Astrocyte (in vitro differentiated cells and primary cell): ENCODE results near the gene IL1RAPL2. TPM values are rescaled to one million over a fixed set of nuclear protein-coding genes. Genes with fewer than 3 reads are reported as not detected.
A peak's percentile ranks its signal among the peaks of the same experiment; 100 is the strongest.

ENCODE experiments used
- DNase-seq: peaks from one replicate; pipeline ENCODE4 v3.0.0-alpha.2; 2010; ENCODE audit warnings: low read depth
- FAIRE-seq: peaks from 2 replicates; lab custom pipeline; 2011; peaks lifted over from hg19 to GRCh38; lab: Jason Lieb, UNC
- H2AFZ ChIP-seq: 2 replicates; pipeline ENCODE4 v1.6.0; 2012; ENCODE audit warnings: low read depth, low read length, inconsistent platforms
- H3K27ac ChIP-seq: 2 replicates; pipeline ENCODE4 v1.5.1; 2011; ENCODE audit warnings: low read depth, low read length, inconsistent platforms
- H3K27me3 ChIP-seq: 2 replicates; pipeline ENCODE4 v1.6.0; 2011; ENCODE audit warnings: low read length, inconsistent platforms; ENCODE audit not compliant: insufficient read depth
- H3K36me3 ChIP-seq: 2 replicates; pipeline ENCODE4 v1.5.1; 2011; ENCODE audit warnings: low read length, inconsistent platforms; ENCODE audit not compliant: insufficient read depth
- H3K4me1 ChIP-seq: 2 replicates; pipeline ENCODE4 v1.5.1; 2011; ENCODE audit warnings: low read length, inconsistent platforms; ENCODE audit not compliant: insufficient read depth
- H3K4me2 ChIP-seq: 2 replicates; pipeline ENCODE4 v1.6.0; 2012; ENCODE audit warnings: low read length, inconsistent platforms
- H3K4me3 ChIP-seq: 2 replicates; pipeline ENCODE4 v1.5.1; 2011; ENCODE audit warnings: low read depth, mild to moderate bottlenecking, low read length, inconsistent platforms; ENCODE audit not compliant: insufficient read depth
- H3K79me2 ChIP-seq: 2 replicates; pipeline ENCODE4 v1.6.0; 2012; ENCODE audit warnings: mild to moderate bottlenecking, low read length, inconsistent platforms; ENCODE audit not compliant: insufficient read depth
- H3K9ac ChIP-seq: 2 replicates; pipeline ENCODE4 v1.6.0; 2012; ENCODE audit warnings: mild to moderate bottlenecking, low read length, inconsistent platforms
- H3K9me3 ChIP-seq: 2 replicates; pipeline ENCODE4 v1.5.1; 2012; ENCODE audit warnings: low read depth, mild to moderate bottlenecking, low read length, inconsistent platforms; ENCODE audit not compliant: insufficient read depth
- H4K20me1 ChIP-seq: 2 replicates; pipeline ENCODE4 v1.6.0; 2012; ENCODE audit warnings: low read length, inconsistent platforms; ENCODE audit not compliant: insufficient read depth
- H3K27ac Mint-ChIP-seq: one replicate; pipeline ENCODE4 v1.8.0; 2021; ENCODE audit warnings: mild to moderate bottlenecking, mixed read lengths; ENCODE audit not compliant: unreplicated experiment
- H3K27me3 Mint-ChIP-seq: one replicate; pipeline ENCODE4 v1.8.0; 2021; ENCODE audit warnings: low read depth, mixed read lengths; ENCODE audit not compliant: unreplicated experiment
- H3K36me3 Mint-ChIP-seq: one replicate; pipeline ENCODE4 v1.8.0; 2021; ENCODE audit warnings: low read depth, mixed read lengths; ENCODE audit not compliant: unreplicated experiment
- H3K4me1 Mint-ChIP-seq: one replicate; pipeline ENCODE4 v1.8.0; 2021; ENCODE audit warnings: low read depth, mixed read lengths; ENCODE audit not compliant: unreplicated experiment
- H3K4me3 Mint-ChIP-seq: one replicate; pipeline ENCODE4 v1.8.0; 2021; ENCODE audit warnings: mild to moderate bottlenecking, moderate library complexity, mixed read lengths; ENCODE audit not compliant: unreplicated experiment
- H3K9me3 Mint-ChIP-seq: one replicate; pipeline ENCODE4 v1.8.0; 2021; ENCODE audit warnings: mild to moderate bottlenecking, mixed read lengths; ENCODE audit not compliant: unreplicated experiment
- CTCF ChIP-seq: IDR thresholded peaks from 2 replicates; pipeline ENCODE4 v1.5.1; 2011; ENCODE audit warnings: low read depth, mild to moderate bottlenecking, inconsistent platforms, low read length, moderate library complexity; ENCODE audit not compliant: insufficient read depth
- EZH2 ChIP-seq: IDR thresholded peaks from 2 replicates; pipeline ENCODE4 v1.6.1; 2012; ENCODE audit warnings: mild to moderate bottlenecking, low read length, inconsistent platforms; ENCODE audit not compliant: insufficient read depth
- total RNA-seq: library from RNA; stranded (reverse); gene quantifications from 2 replicates; pipeline ENCODE4 v1.2.1, GENCODE V29; 2021

The IL1RAPL2 gene
- total RNA-seq, 1 donor from 2014 or later: 0.16 TPM

DNA sequence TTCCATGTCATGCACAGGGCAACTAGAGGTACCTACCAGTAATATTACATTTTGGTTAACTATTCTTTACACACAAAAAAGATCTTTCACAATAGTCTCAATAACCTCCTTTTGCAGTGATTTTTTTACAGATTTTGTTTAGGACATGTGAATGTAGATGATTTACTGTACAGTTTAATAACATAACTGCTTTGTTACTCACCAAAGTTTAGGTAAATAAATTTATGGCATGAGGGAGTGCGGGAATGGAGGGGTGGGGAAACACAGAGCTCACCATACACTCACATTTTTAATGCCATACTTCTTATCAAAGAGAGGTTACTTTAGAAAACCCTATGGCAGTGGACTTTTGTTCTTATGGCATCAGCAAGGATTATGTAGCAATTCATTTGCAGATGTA is 747.6 kb downstream of the IL1RAPL2 start:
- no peak overlapping the region for H3K9ac ChIP-seq

GRCh38 chrX:105314458-105314857 is 748.5 kb downstream of the IL1RAPL2 start:
- no peak for FAIRE-seq
- Mint-ChIP-seq H3K27me3 (no peaks in the 10 kb centered on the region), H3K9me3 (no peaks in the 10 kb centered on the region), H3K27ac (no peak overlapping the region), H3K36me3 (no peaks in the 10 kb centered on the region), H3K4me3 (no peak overlapping the region), H3K4me1 (no peaks in the 10 kb centered on the region)
- Histone ChIP-seq H3K27ac (peak overlapping the region; percentile 12), H3K4me3 (peak overlapping the region; percentile 23), H3K27me3 (no peaks in the 10 kb centered on the region), H3K79me2 (no peaks in the 10 kb centered on the region), H3K9ac (peak overlapping the region; percentile 26), H3K9me3 (no peaks in the 10 kb centered on the region), H2AFZ (no peak overlapping the region), H4K20me1 (no peaks in the 10 kb centered on the region), H3K4me1 (no peaks in the 10 kb centered on the region), H3K4me2 (peak overlapping the region; percentile 63), H3K36me3 (no peaks in the 10 kb centered on the region)
- TF ChIP-seq CTCF (no peak), EZH2 (no peak)
- DNase-seq: peak; percentile 26

More for the DNA sequence above, 747.6 kb downstream of the IL1RAPL2 start:
- Mint-ChIP-seq H3K4me3 (no peak overlapping the region), H3K4me1 (no peaks in the 10 kb centered on the region), H3K27me3 (no peaks in the 10 kb centered on the region), H3K36me3 (no peaks in the 10 kb centered on the region), H3K27ac (no peak overlapping the region), H3K9me3 (no peaks in the 10 kb centered on the region)
- DNase-seq (no peak), FAIRE-seq (no peak)
- H3K27ac ChIP-seq: no peak overlapping the region
- H3K36me3 ChIP-seq: no peaks in the 10 kb centered on the region
- H3K4me3 ChIP-seq: no peak overlapping the region
- H3K4me1 ChIP-seq: no peaks in the 10 kb centered on the region
- no peak for TF ChIP-seq EZH2
- TF ChIP-seq CTCF: no peak
- no peaks in the 10 kb centered on the region for H3K27me3 ChIP-seq
- H3K4me2 ChIP-seq: peak overlapping the region; percentile 63
- H2AFZ ChIP-seq: no peak overlapping the region
- H3K9me3 ChIP-seq: no peaks in the 10 kb centered on the region
- H3K79me2 ChIP-seq: no peaks in the 10 kb centered on the region
- no peaks in the 10 kb centered on the region for H4K20me1 ChIP-seq

- no peaks in the 10 kb centered on the region for H3K27me3 ChIP-seq
- no peak overlapping the region for H3K4me2 ChIP-seq
- Mint-ChIP-seq H3K4me1 (no peaks in the 10 kb centered on the region), H3K9me3 (no peaks in the 10 kb centered on the region), H3K4me3 (no peak overlapping the region), H3K36me3 (no peaks in the 10 kb centered on the region), H3K27ac (no peak overlapping the region), H3K27me3 (no peaks in the 10 kb centered on the region)
- no peak overlapping the region for H3K9ac ChIP-seq
- H3K4me1 ChIP-seq: no peaks in the 10 kb centered on the region
- H3K4me3 ChIP-seq: no peak overlapping the region
- no peaks in the 10 kb centered on the region for H3K79me2 ChIP-seq
- no peaks in the 10 kb centered on the region for H4K20me1 ChIP-seq
- DNase-seq (no peak), FAIRE-seq (no peak)
- no peak overlapping the region for H2AFZ ChIP-seq
- H3K27ac ChIP-seq: no peak overlapping the region
- no peaks in the 10 kb centered on the region for H3K36me3 ChIP-seq
- no peaks in the 10 kb centered on the region for H3K9me3 ChIP-seq
- TF ChIP-seq EZH2 (no peak), CTCF (no peak)
Measured at GRCh38 chrX:105315248-105315647, 749.2 kb downstream of the IL1RAPL2 start.
